ENCODE measurements around the gene DPP9.

Gene DPP9

DNA sequence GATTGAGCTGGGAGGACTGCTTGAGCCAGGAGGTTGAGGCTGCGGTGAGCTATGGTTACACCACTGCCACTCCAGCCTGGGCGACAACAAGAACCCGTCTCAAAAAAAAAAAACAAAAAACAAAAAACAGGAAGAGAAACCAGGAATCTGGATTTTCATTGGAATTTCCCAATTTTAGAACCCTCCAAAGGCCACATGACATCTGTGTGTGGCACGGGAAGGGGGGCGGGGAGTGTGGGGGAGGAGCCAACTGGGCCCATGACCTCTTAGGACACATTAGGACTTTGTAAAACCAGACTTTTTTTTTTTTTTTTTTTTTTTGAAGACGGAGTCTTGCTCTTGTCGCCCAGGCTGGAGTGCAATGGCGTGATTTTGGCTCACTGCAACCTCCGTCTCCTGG, 32.3 kb downstream of the DPP9 start:
- Histone ChIP-seq H3K9ac (ENCODE audit: low read depth, low read length, poor library complexity, severe bottlenecking) (no peak overlapping the region), H3K4me1 (ENCODE audit: insufficient read depth, low read length, poor library complexity, severe bottlenecking) (no peaks in the 10 kb centered on the region), H3F3A (ENCODE audit: low read depth) (no peaks in the 10 kb centered on the region), H4K20me1 (ENCODE audit: insufficient read depth, low read length, poor library complexity, severe bottlenecking) (no peaks in the 10 kb centered on the region), H3K36me3 (ENCODE audit: insufficient read depth, low read length) (peaks cover 79% of the 10 kb centered on the region; the same call in 1 of the 2 replicates), H3K9me3 (ENCODE audit: insufficient read depth, low read depth, low read length) (no peaks in the 10 kb centered on the region), H3K4me3 (ENCODE audit: low read length, poor library complexity, severe bottlenecking) (no peak overlapping the region), H3K27me3 (ENCODE audit: insufficient read depth, low read length, poor library complexity, severe bottlenecking) (no peaks in the 10 kb centered on the region), H3K79me2 (ENCODE audit: insufficient read depth, low read length) (no peaks in the 10 kb centered on the region), H3K9me2 (replicated peaks; ENCODE audit: low read depth, low read length) (no peaks in the 10 kb centered on the region), H3K4me2 (ENCODE audit: low read depth, low read length, poor library complexity, severe bottlenecking) (no peak overlapping the region), H2AFZ (ENCODE audit: low read length) (no peak overlapping the region)
- TF ChIP-seq, protein P1, sequence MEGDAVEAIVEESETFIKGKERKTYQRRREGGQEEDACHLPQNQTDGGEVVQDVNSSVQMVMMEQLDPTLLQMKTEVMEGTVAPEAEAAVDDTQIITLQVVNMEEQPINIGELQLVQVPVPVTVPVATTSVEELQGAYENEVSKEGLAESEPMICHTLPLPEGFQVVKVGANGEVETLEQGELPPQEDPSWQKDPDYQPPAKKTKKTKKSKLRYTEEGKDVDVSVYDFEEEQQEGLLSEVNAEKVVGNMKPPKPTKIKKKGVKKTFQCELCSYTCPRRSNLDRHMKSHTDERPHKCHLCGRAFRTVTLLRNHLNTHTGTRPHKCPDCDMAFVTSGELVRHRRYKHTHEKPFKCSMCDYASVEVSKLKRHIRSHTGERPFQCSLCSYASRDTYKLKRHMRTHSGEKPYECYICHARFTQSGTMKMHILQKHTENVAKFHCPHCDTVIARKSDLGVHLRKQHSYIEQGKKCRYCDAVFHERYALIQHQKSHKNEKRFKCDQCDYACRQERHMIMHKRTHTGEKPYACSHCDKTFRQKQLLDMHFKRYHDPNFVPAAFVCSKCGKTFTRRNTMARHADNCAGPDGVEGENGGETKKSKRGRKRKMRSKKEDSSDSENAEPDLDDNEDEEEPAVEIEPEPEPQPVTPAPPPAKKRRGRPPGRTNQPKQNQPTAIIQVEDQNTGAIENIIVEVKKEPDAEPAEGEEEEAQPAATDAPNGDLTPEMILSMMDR (conservative IDR thresholded peaks at IDR 0.05; ENCODE audit: low read length) = no peak
- no peak for TF ChIP-seq EZH2phosphoT487 (IDR thresholded peaks at IDR 0.05; ENCODE audit: borderline replicate concordance)

DNA sequence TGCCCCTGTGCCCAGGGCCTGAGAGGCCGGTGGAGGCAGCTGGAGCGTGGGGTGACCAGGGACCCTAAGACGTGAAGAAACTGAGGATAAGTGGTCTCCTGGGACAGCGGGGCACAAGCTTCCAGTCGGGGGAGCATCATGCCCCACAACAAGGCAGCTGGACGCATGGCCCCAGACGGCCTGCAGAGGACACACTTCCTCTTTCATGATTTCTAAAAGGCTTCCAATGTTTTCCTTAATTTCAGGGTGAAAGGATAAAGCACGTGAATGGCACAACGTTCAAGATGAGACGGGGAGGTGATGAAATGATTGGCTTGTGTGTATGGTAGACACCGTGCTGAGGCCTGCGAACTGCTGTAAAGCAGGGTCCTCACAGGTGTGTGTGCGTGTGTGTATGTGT, 33.3 kb downstream of the DPP9 start:
- H3K4me3 ChIP-seq (ENCODE audit: low read length, poor library complexity, severe bottlenecking) = no peak overlapping the region
- no peak for TF ChIP-seq EZH2phosphoT487 (IDR thresholded peaks at IDR 0.05; ENCODE audit: borderline replicate concordance)
- TF ChIP-seq, protein P1 (conservative IDR thresholded peaks at IDR 0.05; ENCODE audit: low read length) = no peak
- H3F3A ChIP-seq (ENCODE audit: low read depth) = no peaks in the 10 kb centered on the region
- H3K4me1 ChIP-seq (ENCODE audit: insufficient read depth, low read length, poor library complexity, severe bottlenecking) = no peaks in the 10 kb centered on the region
- H4K20me1 ChIP-seq (ENCODE audit: insufficient read depth, low read length, poor library complexity, severe bottlenecking) = no peaks in the 10 kb centered on the region
- no peaks in the 10 kb centered on the region for H3K79me2 ChIP-seq (ENCODE audit: insufficient read depth, low read length)
- no peak overlapping the region for H2AFZ ChIP-seq (ENCODE audit: low read length)
- peaks cover 75% of the 10 kb centered on the region; the same call in 1 of the 2 replicates for H3K36me3 ChIP-seq (ENCODE audit: insufficient read depth, low read length)
- H3K9me2 ChIP-seq (replicated peaks; ENCODE audit: low read depth, low read length) = no peaks in the 10 kb centered on the region
- no peaks in the 10 kb centered on the region for H3K9me3 ChIP-seq (ENCODE audit: insufficient read depth, low read depth, low read length)
- no peak overlapping the region for H3K4me2 ChIP-seq (ENCODE audit: low read depth, low read length, poor library complexity, severe bottlenecking)
- H3K9ac ChIP-seq (ENCODE audit: low read depth, low read length, poor library complexity, severe bottlenecking) = no peak overlapping the region
- no peaks in the 10 kb centered on the region for H3K27me3 ChIP-seq (ENCODE audit: insufficient read depth, low read length, poor library complexity, severe bottlenecking)

DNA sequence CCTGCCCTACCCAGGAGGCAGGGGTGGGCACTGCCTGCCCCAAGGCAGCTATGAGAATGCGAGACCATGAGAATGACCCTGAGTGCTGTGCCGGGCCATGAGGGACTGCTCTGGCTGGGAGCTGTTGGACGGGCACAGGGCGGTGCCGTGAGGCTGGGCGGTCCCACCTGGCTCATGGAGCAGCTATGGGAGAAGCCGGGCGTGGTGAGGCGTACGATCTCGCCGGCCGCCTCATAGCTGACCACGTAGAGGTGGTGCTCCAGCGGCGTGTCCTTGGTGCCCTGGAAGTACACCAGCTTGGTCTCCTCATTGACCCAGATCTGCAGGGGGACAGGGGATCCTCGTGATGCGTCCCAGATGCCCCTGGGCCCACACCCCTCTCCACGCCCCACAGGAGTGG, 34.2 kb downstream of the DPP9 start:
- TF ChIP-seq, protein P1 (conservative IDR thresholded peaks at IDR 0.05; ENCODE audit: low read length) = no peak
- TF ChIP-seq EZH2phosphoT487 (IDR thresholded peaks at IDR 0.05; ENCODE audit: borderline replicate concordance) = no peak
- no peak overlapping the region for H3K9ac ChIP-seq (ENCODE audit: low read depth, low read length, poor library complexity, severe bottlenecking)
- no peaks in the 10 kb centered on the region for H3K9me3 ChIP-seq (ENCODE audit: insufficient read depth, low read depth, low read length)
- H3K4me1 ChIP-seq (ENCODE audit: insufficient read depth, low read length, poor library complexity, severe bottlenecking) = no peaks in the 10 kb centered on the region
- H4K20me1 ChIP-seq (ENCODE audit: insufficient read depth, low read length, poor library complexity, severe bottlenecking) = no peaks in the 10 kb centered on the region
- no peak overlapping the region for H2AFZ ChIP-seq (ENCODE audit: low read length)
- no peaks in the 10 kb centered on the region for H3K27me3 ChIP-seq (ENCODE audit: insufficient read depth, low read length, poor library complexity, severe bottlenecking)
- H3K4me2 ChIP-seq (ENCODE audit: low read depth, low read length, poor library complexity, severe bottlenecking) = no peak overlapping the region
- H3K9me2 ChIP-seq (replicated peaks; ENCODE audit: low read depth, low read length) = no peaks in the 10 kb centered on the region
- H3K79me2 ChIP-seq (ENCODE audit: insufficient read depth, low read length) = no peaks in the 10 kb centered on the region
- no peaks in the 10 kb centered on the region for H3F3A ChIP-seq (ENCODE audit: low read depth)
- H3K36me3 ChIP-seq (ENCODE audit: insufficient read depth, low read length) = peaks cover 66% of the 10 kb centered on the region; the same call in 1 of the 2 replicates
- H3K4me3 ChIP-seq (ENCODE audit: low read length, poor library complexity, severe bottlenecking) = no peak overlapping the region
